HK-2 (cell line): ENCODE data around the gene ANKRD11.
"Not testable (repeated sequence)": the region's sequence is repeated elsewhere in the genome, so short reads cannot be mapped to it uniquely, and the experiment has no call there.

Experiments
- DNase-seq: peaks from one replicate; pipeline ENCODE4 v3.0.0-alpha.2; 2018; ENCODE audit not compliant: unreplicated experiment

Gene ANKRD11

GRCh38 chr16:89478576-89479221 is 11.7 kb downstream of the ANKRD11 start:
- DNase-seq: no peak

DNA sequence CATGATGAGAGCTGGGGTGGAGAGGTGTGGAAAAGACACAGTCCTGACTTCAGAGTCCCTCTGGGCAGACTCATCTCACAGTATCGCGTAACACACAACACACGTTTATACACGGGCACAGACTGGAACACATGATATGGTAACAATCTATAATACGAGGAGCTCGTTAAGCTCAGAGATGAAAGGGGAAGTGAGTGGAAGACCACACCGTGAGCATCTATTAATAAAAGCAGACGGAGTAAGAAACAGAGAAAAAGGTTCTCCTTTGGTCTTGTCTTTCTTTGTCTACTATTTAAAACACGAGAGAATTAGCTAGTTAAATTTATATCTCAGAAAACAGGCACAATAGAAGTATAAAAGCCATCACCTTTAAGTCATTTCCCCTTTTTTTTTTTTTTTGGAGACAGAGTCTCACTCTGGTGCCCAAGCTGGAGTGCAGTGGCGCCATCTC is 13.5 kb downstream of the ANKRD11 start:
- no peak for DNase-seq

- DNase-seq: no peak
Observed at GRCh38 chr16:89476379-89476778, 14.0 kb downstream of the ANKRD11 start.

DNA sequence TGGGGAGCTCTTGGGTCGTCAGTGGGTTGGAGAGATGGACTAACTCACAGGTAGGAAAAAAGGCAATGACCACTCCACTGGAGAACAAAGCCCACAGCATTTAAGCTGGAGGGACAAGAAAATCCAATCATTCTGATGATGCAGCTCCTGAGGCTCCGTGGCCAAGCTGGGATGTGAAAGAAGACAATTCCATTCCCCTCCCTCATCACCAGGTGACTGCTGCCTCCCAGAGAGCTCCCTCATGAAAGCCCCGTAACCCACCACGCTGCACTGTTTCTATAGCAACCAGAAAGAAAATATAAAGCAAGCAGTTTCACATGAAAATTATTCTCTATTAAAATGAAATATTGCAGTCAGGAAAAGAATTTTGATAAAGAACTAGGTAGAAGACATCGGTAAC is 15.2 kb downstream of the ANKRD11 start:
- no peak for DNase-seq

GRCh38 chr16:89473791-89474414 is 16.5 kb downstream of the ANKRD11 start:
- no peak for DNase-seq

DNA sequence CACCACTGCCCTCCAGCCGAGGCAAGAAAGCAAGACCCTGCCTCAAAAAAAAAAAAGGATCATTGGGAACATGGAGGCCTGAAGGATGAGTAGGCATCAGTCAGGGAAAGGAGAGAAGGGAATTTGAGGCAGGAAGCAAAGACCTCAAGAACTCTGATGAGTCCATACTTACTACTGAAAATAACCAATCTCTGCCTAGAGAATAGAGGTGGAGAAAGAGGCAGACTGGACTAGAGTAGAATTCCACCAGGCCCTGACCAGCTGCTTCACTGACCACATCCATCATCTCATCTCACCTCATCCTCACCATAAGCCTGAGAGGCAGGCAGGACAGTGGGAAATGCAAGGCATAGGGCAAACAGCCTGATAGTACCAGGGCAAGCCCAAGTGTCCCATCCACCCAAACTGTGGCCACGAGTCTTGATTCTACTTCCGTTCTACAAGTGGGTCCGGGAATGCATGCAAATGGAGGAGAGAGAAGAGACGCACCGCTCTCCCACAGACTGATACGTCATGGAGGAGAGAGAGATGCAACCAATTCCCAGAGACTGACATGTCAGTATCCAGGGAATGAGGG is 17.1 kb downstream of the ANKRD11 start:
- DNase-seq: no peak

DNA sequence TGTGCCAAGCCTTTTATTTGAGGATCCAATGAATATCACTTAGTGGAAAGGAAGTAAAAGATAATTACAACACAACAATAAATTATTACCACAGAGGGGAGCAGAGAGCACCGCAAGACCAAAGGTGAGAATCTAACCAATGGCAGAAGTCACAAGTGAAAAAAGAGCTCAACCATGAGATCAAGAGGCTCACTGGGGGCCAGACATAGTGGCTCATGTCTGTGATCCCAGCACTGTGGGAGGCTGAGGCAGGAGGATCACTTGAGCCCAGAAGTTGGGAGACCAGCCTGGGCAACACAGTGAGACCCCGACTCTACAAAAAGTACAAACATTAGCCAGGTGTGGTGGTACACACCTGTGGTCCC is 17.7 kb downstream of the ANKRD11 start:
- no peak for DNase-seq

DNA sequence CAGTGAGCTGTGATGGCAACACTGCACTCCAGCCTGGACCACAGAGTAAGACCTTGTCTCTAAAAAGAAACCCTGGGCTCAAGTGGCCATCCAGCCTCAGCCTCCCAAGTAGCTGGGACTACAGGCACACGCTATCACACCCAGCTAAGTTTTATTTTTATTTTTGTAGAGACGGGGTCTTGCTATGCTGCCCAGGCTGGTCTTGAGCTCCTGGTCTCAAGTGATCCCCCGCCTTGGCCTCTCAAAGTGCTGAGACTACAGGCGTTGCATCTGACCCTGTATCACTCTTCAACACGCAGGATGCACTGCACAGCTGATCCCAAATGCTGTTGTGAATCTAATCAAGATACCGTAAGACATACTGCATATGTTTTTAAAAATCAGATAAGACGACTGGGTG is 23.0 kb downstream of the ANKRD11 start:
- DNase-seq: no peak

- DNase-seq: no peak
Observed at GRCh38 chr16:89466920-89467319, 23.4 kb downstream of the ANKRD11 start.

- DNase-seq: not testable (repeated sequence)
Observed at GRCh38 chr16:89463312-89463711, 27.0 kb downstream of the ANKRD11 start.

GRCh38 chr16:89462639-89463038 is 27.7 kb downstream of the ANKRD11 start:
- DNase-seq: not testable (repeated sequence)

DNA sequence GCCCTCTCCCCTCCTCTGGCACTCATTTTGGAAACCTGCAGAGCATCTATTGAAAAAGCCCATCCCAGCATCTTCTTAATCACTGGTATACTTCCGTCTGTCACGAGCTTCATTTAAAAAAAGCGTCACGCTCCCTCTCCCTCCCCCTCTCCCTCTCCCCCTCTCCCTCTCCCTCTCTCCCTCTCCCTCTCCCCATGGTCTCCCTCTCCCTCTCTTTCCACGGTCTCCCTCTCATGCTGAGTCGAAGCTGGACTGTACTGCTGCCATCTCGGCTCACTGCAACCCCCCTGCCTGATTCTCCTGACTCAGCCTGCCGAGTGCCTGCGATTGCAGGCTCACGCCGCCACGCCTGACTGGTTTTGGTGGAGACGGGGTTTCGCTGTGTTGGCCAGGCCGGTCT is 28.5 kb downstream of the ANKRD11 start:
- not testable (repeated sequence) for DNase-seq

GRCh38 chr16:89460556-89460955 is 29.8 kb downstream of the ANKRD11 start:
- DNase-seq: no peak

DNA sequence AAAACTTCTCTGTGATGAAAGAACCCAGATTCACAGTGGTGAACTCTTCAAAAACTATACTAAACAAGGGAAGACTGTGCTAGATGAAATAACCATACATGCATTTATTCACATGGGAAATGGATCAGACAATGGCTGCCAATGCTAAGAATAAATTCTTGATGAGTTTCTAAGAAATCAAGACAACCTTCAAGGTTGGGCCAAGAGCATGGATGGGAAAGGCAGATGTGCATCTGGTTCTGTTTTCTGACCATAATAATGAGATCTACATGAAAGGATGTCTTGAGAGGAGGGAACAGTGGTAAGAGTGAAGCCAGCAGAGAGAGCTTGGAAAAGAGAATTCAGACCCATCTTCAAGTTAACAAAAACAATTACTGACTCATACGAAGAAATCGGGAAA is 31.4 kb downstream of the ANKRD11 start:
- no peak for DNase-seq

DNA sequence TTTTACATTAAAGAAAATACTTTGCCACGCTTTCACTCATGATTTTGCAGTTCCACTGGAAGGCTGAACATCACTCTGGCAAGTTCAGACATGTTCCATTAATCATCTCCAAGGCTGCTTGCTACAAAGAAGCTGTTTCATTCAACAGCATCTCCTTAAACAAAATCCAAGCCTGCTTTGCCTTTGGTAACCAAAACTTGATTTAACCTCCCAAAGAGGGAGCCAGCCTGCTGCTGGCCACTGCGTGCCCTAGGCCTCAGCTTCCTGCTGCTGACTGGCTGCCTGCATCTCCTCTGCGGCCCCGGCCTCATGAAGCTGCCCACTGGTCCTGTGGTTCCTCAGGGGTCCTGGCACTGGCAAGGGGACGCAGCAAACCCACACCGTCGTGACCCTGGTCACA is 31.8 kb downstream of the ANKRD11 start:
- DNase-seq: no peak

DNA sequence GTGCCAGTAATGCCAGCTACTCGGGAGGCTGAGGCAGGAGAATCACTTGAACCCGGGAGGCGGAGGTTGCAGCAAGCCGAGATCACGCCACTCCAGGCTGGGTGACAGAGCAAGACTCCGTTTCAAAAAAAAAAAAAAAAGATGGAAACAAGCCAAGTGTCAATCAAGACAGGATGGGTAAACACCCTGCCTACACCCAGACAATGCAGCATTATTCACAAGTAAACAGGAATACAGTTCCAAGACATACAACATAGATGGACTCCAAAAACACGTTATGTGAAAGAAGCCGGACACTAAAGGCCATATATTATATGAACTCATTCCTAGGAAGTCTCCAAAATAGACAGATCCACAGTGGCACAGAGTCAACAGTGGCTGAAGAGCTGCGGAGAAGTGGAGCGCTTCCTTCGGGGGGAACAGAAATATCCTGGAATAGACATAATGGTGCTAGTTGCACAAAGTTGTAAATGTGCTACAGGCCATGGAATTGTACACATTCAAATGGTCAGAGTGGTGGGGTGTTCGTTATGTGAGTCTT is 33.9 kb downstream of the ANKRD11 start:
- no peak for DNase-seq

- no peak for DNase-seq
Observed at GRCh38 chr16:89455692-89456091, 34.7 kb downstream of the ANKRD11 start.

GRCh38 chr16:89455178-89455577 is 35.2 kb downstream of the ANKRD11 start:
- DNase-seq: no peak

- not testable (repeated sequence) for DNase-seq
Observed at GRCh38 chr16:89454378-89455125, 35.8 kb downstream of the ANKRD11 start.

GRCh38 chr16:89453501-89454321 is 36.6 kb downstream of the ANKRD11 start:
- no peak for DNase-seq

DNA sequence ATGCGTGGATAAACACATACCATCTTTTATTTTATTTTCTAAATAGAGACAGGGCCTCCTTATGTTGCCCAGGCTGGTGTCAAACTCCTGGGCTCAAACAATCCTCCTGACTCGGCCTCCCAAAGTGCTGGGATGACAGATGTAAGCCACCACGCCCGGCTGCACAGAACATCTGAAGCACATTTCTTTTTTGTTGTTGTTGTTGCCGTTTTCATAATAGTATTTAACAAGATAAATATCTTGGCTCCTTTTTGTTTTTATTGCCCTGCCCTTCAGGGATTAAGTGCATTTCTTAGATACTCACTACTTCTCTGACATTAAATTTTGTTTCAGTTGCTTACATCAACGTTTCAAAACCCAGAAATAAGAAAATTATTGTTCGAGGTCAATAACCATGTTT is 37.4 kb downstream of the ANKRD11 start:
- DNase-seq: no peak

DNA sequence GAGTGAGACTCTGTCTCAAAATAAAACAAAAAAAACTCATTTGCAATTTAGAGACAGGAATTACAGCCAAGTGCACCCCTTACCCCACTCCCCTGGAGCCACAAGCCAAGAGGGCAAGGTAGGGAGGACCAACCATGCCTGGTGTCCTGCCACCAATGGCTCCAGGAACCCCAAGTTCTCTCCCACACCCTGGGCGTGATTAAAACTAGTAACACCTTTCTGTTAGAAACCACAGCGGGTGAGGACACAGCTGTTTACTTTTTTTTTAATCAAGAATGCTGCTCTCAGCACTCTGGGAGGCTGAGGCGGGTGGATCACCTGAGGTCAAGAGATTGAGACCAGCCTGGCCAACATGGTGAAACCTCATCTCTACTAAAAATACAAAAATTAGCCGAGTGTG is 38.1 kb downstream of the ANKRD11 start:
- DNase-seq: no peak
